GM12878 (cell line): ENCODE data around the gene KRTAP4-8. TPM values are rescaled to one million over a fixed set of nuclear protein-coding genes. Genes with fewer than 3 reads are reported as not detected.

Source experiments
- ATAC-seq: fragments of 200-7000 bp; cut with Tn5 transposase; 3 replicates; pipeline ENCODE4 v1.9.1; 2020; ENCODE audit warnings: mild to moderate bottlenecking, moderate library complexity
- BruUV-seq: library from RNA; stranded (reverse); fragments of 400-500 nt; replicated peaks from 2 replicates; lab custom pipeline; 2021; lab: Mats Ljungman, UMichigan
- CTCF ChIA-PET: fragments of 300-600 bp; sonication (Branson Sonifier 250); formaldehyde crosslinking; extraction: SDS; loops from one replicate; lab custom pipeline; 2021; ENCODE audit warnings: inconsistent platforms; lab: Yijun Ruan, JAX
- POLR2A ChIA-PET: fragments of 350-600 bp; formaldehyde crosslinking; extraction: SDS; loops from one replicate; lab custom pipeline; 2021; ENCODE audit warnings: inconsistent platforms; lab: Charles Lee
- RAD21 ChIA-PET: fragments of 300-600 bp; sonication (Branson Sonifier 250); formaldehyde crosslinking; loops from one replicate; lab custom pipeline; 2023; ENCODE audit warnings: antibody characterized with exemption; ENCODE audit not compliant: unreplicated experiment; lab: Charles Lee
- SMC1A ChIA-PET: fragments of 300-600 bp; sonication (Branson Sonifier 250); formaldehyde crosslinking; loops from one replicate; lab custom pipeline; 2023; ENCODE audit not compliant: unreplicated experiment, uncharacterized antibody; lab: Charles Lee
- DNase-seq: peaks from one replicate; pipeline ENCODE4 v3.0.0-alpha.2; 2011; ENCODE audit warnings: low read depth, low spot score
- FAIRE-seq: peaks from 3 replicates; lab custom pipeline; 2011; peaks lifted over from hg19 to GRCh38; lab: Jason Lieb, UNC
- H2AFZ ChIP-seq: 2 replicates; pipeline ENCODE4 v1.6.0; 2011; ENCODE audit warnings: low read depth, low read length, control low read depth; ENCODE audit not compliant: control insufficient read depth
- H3K27ac ChIP-seq: 2 replicates; pipeline ENCODE4 v1.5.1; 2011; ENCODE audit warnings: control low read depth; ENCODE audit not compliant: control insufficient read depth, insufficient read depth
- H3K27me3 ChIP-seq, 2 experiments: replicated peaks in 1 of 2; 2 replicates each; pipeline versions ENCODE4 v1.6.0 to v1.6.1; 2011; ENCODE audit warnings: low read length in 1 of 2; ENCODE audit not compliant: control insufficient read depth in 2 of 2, insufficient read depth in 2 of 2
- H3K36me3 ChIP-seq, 2 experiments: 2 replicates each; pipeline ENCODE4 v1.5.1; 2011; ENCODE audit warnings: low read length in 1 of 2; ENCODE audit not compliant: control insufficient read depth in 2 of 2, insufficient read depth in 2 of 2
- H3K4me1 ChIP-seq: 2 replicates; pipeline ENCODE4 v1.6.1; 2011; ENCODE audit warnings: mild to moderate bottlenecking, low read length, moderate library complexity, mixed read lengths; ENCODE audit not compliant: control insufficient read depth, insufficient read depth
- H3K4me2 ChIP-seq: 2 replicates; pipeline ENCODE4 v1.6.0; 2011; ENCODE audit warnings: control low read depth; ENCODE audit not compliant: control insufficient read depth, insufficient read depth
- H3K4me3 ChIP-seq: fragments of 200-600 bp; sonication (generic); 2 replicates; pipeline ENCODE4 v1.5.1; 2016
- H3K79me2 ChIP-seq: 2 replicates; pipeline ENCODE4 v1.6.0; 2011; ENCODE audit warnings: low read length; ENCODE audit not compliant: control insufficient read depth, insufficient read depth
- H3K9ac ChIP-seq: 2 replicates; pipeline ENCODE4 v1.8.0; 2011; ENCODE audit warnings: low read length, control low read depth, mixed read lengths; ENCODE audit not compliant: control insufficient read depth, insufficient read depth
- H3K9me3 ChIP-seq: replicated peaks from 3 replicates; pipeline ENCODE4 v1.5.1; 2011; ENCODE audit warnings: mild to moderate bottlenecking, low read length; ENCODE audit not compliant: control insufficient read depth, insufficient read depth
- H4K20me1 ChIP-seq: 2 replicates; pipeline ENCODE4 v1.6.0; 2011; ENCODE audit not compliant: control insufficient read depth, insufficient read depth
- ATF3 ChIP-seq: IDR thresholded peaks from 2 replicates; pipeline ENCODE4 v1.6.1; 2011; ENCODE audit warnings: low read depth, mild to moderate bottlenecking, low read length, moderate library complexity, borderline replicate concordance; ENCODE audit errors: extremely low read depth
- BCL3 ChIP-seq: IDR thresholded peaks from 2 replicates; pipeline ENCODE4 v1.6.1; 2011; ENCODE audit warnings: borderline replicate concordance, low read depth, mild to moderate bottlenecking, moderate library complexity, low read length; ENCODE audit not compliant: insufficient read depth, poor library complexity, severe bottlenecking
- BCLAF1 ChIP-seq: fragments of 450-650 bp; IDR thresholded peaks from 2 replicates; pipeline ENCODE4 v1.6.1; 2017; ENCODE audit warnings: antibody characterized with exemption, mild to moderate bottlenecking, moderate library complexity
- CEBPB ChIP-seq, 2 experiments: fragments of 150-350 bp in 1 of 2; IDR thresholded peaks; 2 replicates each; pipeline ENCODE4 v1.6.1; 2012 to 2014; ENCODE audit warnings: low read depth in 2 of 2, low read length in 2 of 2, borderline replicate concordance in 1 of 2, inconsistent platforms in 1 of 2
- GATAD2B ChIP-seq: fragments of 450-650 bp; conservative IDR thresholded peaks from 2 replicates; pipeline ENCODE4 v1.6.1; 2017; ENCODE audit warnings: low read depth, mild to moderate bottlenecking, moderate library complexity
- IRF3 ChIP-seq: fragments of 450-650 bp; IDR thresholded peaks from 2 replicates; pipeline ENCODE4 v1.6.1; 2014; ENCODE audit warnings: mild to moderate bottlenecking
- JUNB ChIP-seq: IDR thresholded peaks from 2 replicates; pipeline ENCODE4 v1.6.1; 2016; ENCODE audit warnings: antibody characterized with exemption, mild to moderate bottlenecking
- JUND ChIP-seq: IDR thresholded peaks from 2 replicates; pipeline ENCODE4 v1.6.1; 2012; ENCODE audit warnings: low read depth, mild to moderate bottlenecking, low read length, improper control_type of control experiment, moderate library complexity
- MTA3 ChIP-seq: IDR thresholded peaks from 2 replicates; pipeline ENCODE4 v1.6.1; 2012; ENCODE audit warnings: low read length, inconsistent platforms, borderline replicate concordance
- MYC ChIP-seq: IDR thresholded peaks from 2 replicates; pipeline ENCODE4 v1.6.1; 2011; ENCODE audit warnings: mild to moderate bottlenecking, low read length, moderate library complexity, inconsistent platforms; ENCODE audit not compliant: insufficient read depth, insufficient replicate concordance, insufficient read length, severe bottlenecking
- NFYA ChIP-seq: IDR thresholded peaks from 2 replicates; pipeline ENCODE4 v1.6.1; 2011; ENCODE audit warnings: low read depth, mild to moderate bottlenecking, low read length, improper control_type of control experiment, borderline replicate concordance
- NFYB ChIP-seq: IDR thresholded peaks from 2 replicates; pipeline ENCODE4 v1.6.1; 2011; ENCODE audit warnings: low read depth, mild to moderate bottlenecking, low read length, improper control_type of control experiment, moderate library complexity; ENCODE audit not compliant: insufficient read depth
- PAX8 ChIP-seq: fragments of 450-650 bp; IDR thresholded peaks from 2 replicates; pipeline ENCODE4 v1.6.1; 2017; ENCODE audit warnings: mild to moderate bottlenecking, moderate library complexity
- POU2F2 ChIP-seq: IDR thresholded peaks from 3 replicates; pipeline ENCODE4 v1.6.1; 2011; ENCODE audit warnings: low read depth, mild to moderate bottlenecking, low read length, borderline replicate concordance
- RELA ChIP-seq: fragments of 450-650 bp; IDR thresholded peaks from 2 replicates; pipeline ENCODE4 v1.8.0; 2014; ENCODE audit warnings: borderline replicate concordance; ENCODE audit not compliant: partially characterized antibody
- SMAD5 ChIP-seq: IDR thresholded peaks from 2 replicates; pipeline ENCODE4 v1.6.1; 2016; ENCODE audit warnings: antibody characterized with exemption, low read depth
- USF1 ChIP-seq: IDR thresholded peaks from 2 replicates; pipeline ENCODE4 v1.6.1; 2011; ENCODE audit warnings: borderline replicate concordance, low read depth, mild to moderate bottlenecking, moderate library complexity, mixed read lengths, low read length; ENCODE audit not compliant: insufficient read depth; ENCODE audit errors: extremely low read length
- ZNF217 ChIP-seq: fragments of 450-650 bp; IDR thresholded peaks from 2 replicates; pipeline ENCODE4 v1.6.1; 2017; ENCODE audit warnings: antibody characterized with exemption, mild to moderate bottlenecking
- WGBS: methylation state at CpG from one replicate; pipeline ENCODE4 v1.1.6; 2016; ENCODE audit warnings: low lambda C conversion rate; ENCODE audit not compliant: insufficient replicate concordance, insufficient coverage; ENCODE audit errors: missing lambda C conversion rate; 5-methylcytosine and 5-hydroxymethylcytosine counted together
- in situ Hi-C: fragments of 300-500 bp; cut with MboI; formaldehyde crosslinking; loops from 9 replicates; pipeline ENCODE4 v1.14.3; 2018; ENCODE audit warnings: mixed read lengths
- intact Hi-C: fragments of 100-400 bp; cut with micrococcal nuclease; formaldehyde crosslinking; loops from one replicate; pipeline ENCODE4 v1.14.2; 2022; ENCODE audit not compliant: unreplicated experiment
- polyA plus RNA-seq, 11 experiments: library from polyadenylated mRNA; depleted of rRNA in 4 of 11; unstranded in 6 of 11; stranded (reverse) in 5 of 11; fragments of >200 nt; fragmentation: Nextera tagmentation in 4 of 11; fragmentation: Illumina TruSeq in 1 of 11; extraction: Ambion mirVana in 4 of 11; extraction: Trizol in 1 of 11; gene quantifications; 1 replicate in 1 of 11; 2 replicates in 10 of 11; pipeline versions ENCODE4 v1.2.1 to v1.2.3, GENCODE V29; 2011 to 2016; ENCODE audit warnings: inconsistent platforms in 2 of 11, missing spikeins in 2 of 11, low read depth in 1 of 11
- total RNA-seq, 4 experiments: library from RNA; depleted of rRNA in 3 of 4; stranded (reverse); fragments of >200 nt in 3 of 4; fragmentation: Illumina TruSeq in 1 of 4; extraction: Trizol in 1 of 4; gene quantifications; 2 replicates each; pipeline versions ENCODE4 v1.2.1 to v1.2.3, GENCODE V29; 2013 to 2021

The KRTAP4-8 gene
- total and polyA plus RNA-seq, 10 of the 15 experiments (the other 5 are each of a cell fraction or from before 2014, with no cell fraction given) = not detected

- ChIA-PET SMC1A (no interaction called here), RAD21 (no interaction called here), CTCF (no interaction called here)
- DNase-seq (no peak), FAIRE-seq (no peak)
- Histone ChIP-seq H3K79me2 (no peaks in the 10 kb centered on the region), H3K27ac (no peak overlapping the region), H3K4me1 (no peaks in the 10 kb centered on the region), H3K36me3 (no peaks in the 10 kb centered on the region), H3K9ac (no peak overlapping the region), H3K4me3 (no peak overlapping the region), H3K9me3 (no peaks in the 10 kb centered on the region), H4K20me1 (no peaks in the 10 kb centered on the region)
- intact Hi-C loops = no loop called here
- TF ChIP-seq MTA3 (no peak), CEBPB (IDR thresholded peaks at IDR 0.05; ENCODE audit: borderline replicate concordance in 1 of 2, low read depth in 2 of 2, low read length in 2 of 2) (no peak), IRF3 (no peak), ATF3 (no peak), MYC (no peak), SMAD5 (no peak), USF1 (no peak), NFYA (no peak), BCL3 (no peak), BCLAF1 (no peak), ZNF217 (no peak), PAX8 (no peak), JUND (no peak), NFYB (no peak), POU2F2 (no peak), GATAD2B (no peak), RELA (no peak), JUNB (no peak)
- TF ChIP-seq, all 136 proteins: peak for 0
- Histone ChIP-seq H3K4me2 (no peak overlapping the region), H2AFZ (no peak overlapping the region), H3K27me3 (no peaks in the 10 kb centered on the region; a peak in 1 of 4 replicates)
- POLR2A ChIA-PET = no interaction called here
- no peak for ATAC-seq
- in situ Hi-C loops = no loop called here
- 9% methylated on average over 1 of the region's 1 CpG for WGBS
- BruUV-seq = no TSS peak
Measured at GRCh38 chr17:41064301-41064700, 33.6 kb downstream of the KRTAP4-8 start.
